ENCODE measurements around the gene OTUD1. TPM values are rescaled to one million over a fixed set of nuclear protein-coding genes. Genes with fewer than 3 reads are reported as not detected.

Gene OTUD1
- total and polyA plus RNA-seq, 2 donors (not counting 1 experiment from before 2014, with no cell fraction given) = 3.7 to 6.8 TPM

DNA sequence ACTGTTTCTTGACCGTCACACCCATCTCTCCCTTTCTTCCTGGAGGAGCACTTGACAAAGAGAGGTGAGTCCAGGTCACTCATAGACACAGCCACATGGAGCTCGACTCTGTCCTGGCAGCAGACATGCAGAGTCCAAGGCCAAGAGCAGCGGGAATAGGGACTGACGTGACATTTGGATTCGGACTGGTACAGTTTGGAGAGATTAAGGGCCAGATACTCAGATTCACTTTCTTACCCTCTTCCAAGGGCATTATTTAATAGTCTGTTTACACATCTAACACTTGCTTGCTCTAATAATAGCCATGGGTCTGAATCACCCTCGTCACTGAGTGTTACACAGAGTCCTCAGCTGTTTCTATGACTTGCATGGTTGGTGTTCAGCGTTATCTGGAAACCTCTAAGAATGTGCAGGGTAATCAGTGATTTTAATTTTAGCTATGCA, 39.2 kb upstream of the OTUD1 start:
- TF ChIP-seq, protein P1, sequence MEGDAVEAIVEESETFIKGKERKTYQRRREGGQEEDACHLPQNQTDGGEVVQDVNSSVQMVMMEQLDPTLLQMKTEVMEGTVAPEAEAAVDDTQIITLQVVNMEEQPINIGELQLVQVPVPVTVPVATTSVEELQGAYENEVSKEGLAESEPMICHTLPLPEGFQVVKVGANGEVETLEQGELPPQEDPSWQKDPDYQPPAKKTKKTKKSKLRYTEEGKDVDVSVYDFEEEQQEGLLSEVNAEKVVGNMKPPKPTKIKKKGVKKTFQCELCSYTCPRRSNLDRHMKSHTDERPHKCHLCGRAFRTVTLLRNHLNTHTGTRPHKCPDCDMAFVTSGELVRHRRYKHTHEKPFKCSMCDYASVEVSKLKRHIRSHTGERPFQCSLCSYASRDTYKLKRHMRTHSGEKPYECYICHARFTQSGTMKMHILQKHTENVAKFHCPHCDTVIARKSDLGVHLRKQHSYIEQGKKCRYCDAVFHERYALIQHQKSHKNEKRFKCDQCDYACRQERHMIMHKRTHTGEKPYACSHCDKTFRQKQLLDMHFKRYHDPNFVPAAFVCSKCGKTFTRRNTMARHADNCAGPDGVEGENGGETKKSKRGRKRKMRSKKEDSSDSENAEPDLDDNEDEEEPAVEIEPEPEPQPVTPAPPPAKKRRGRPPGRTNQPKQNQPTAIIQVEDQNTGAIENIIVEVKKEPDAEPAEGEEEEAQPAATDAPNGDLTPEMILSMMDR (conservative IDR thresholded peaks at IDR 0.05 in 1 of 2, IDR thresholded peaks at IDR 0.05 in 1 of 2; ENCODE audit: low read depth in 1 of 2, low read length in 2 of 2) = no peak
- TF ChIP-seq EZH2 (IDR thresholded peaks at IDR 0.05; ENCODE audit: low read length, missing control alignments) = no peak
- Histone ChIP-seq H3K9me3 (ENCODE audit: control insufficient read depth, insufficient read depth, low read depth, low read length) (no peaks in the 10 kb centered on the region), H4K20me1 (ENCODE audit: control insufficient read depth, extremely low read depth, insufficient read depth, low read length) (no peaks in the 10 kb centered on the region), H3K79me2 (ENCODE audit: control insufficient read depth, insufficient read depth, low read length) (no peaks in the 10 kb centered on the region), H2AFZ (ENCODE audit: low read length) (no peak overlapping the region), H3K9ac (ENCODE audit: insufficient read depth, low read length) (no peak overlapping the region), H3K4me1 (ENCODE audit: control insufficient read depth, extremely low read depth, insufficient read depth, low read length) (peaks cover 2% of the 10 kb centered on the region), H3K27me3 (ENCODE audit: control insufficient read depth, insufficient read depth, low read length) (no peaks in the 10 kb centered on the region), H3K4me3 (replicated peaks in 1 of 4; ENCODE audit: control extremely low read depth in 1 of 4, insufficient read depth in 1 of 4, low read depth in 3 of 4, low read length in 4 of 4) (no peak overlapping the region), H3K36me3 (ENCODE audit: control insufficient read depth, insufficient read depth, low read length) (no peaks in the 10 kb centered on the region), H3K27ac (ENCODE audit: insufficient read depth, low read length) (no peak overlapping the region), H3K4me2 (ENCODE audit: extremely low read depth, insufficient read depth, low read length) (peak overlapping the region; percentile 76)
- peak; percentile 85 to 91 for DNase-seq (ENCODE audit: low read depth in 2 of 2)

DNA sequence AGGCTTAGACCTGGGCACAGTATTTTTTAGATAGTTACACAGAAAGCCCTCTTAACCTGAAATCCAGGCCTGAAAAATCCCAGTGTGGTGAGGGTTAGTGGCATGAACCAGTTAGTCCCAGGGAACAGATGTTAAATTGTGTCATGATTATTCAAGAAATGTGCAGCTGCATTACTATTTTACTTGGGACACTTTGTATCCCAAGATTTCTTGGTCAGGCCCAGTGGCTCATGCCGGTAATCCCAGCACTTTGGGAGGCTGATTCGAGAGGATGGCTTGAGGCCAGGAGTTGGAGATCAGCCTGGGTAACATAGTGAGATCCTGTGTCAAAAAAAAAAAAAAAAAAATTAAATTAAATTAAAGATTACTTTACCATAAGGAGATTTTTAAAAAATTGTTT, 36.0 kb upstream of the OTUD1 start:
- Histone ChIP-seq H3K4me2 (ENCODE audit: extremely low read depth, insufficient read depth, low read length) (no peak overlapping the region), H3K9me3 (ENCODE audit: control insufficient read depth, insufficient read depth, low read depth, low read length) (no peaks in the 10 kb centered on the region), H3K79me2 (ENCODE audit: control insufficient read depth, insufficient read depth, low read length) (no peaks in the 10 kb centered on the region), H3K36me3 (ENCODE audit: control insufficient read depth, insufficient read depth, low read length) (no peaks in the 10 kb centered on the region), H3K27me3 (ENCODE audit: control insufficient read depth, insufficient read depth, low read length) (no peaks in the 10 kb centered on the region), H3K4me1 (ENCODE audit: control insufficient read depth, extremely low read depth, insufficient read depth, low read length) (peaks cover 2% of the 10 kb centered on the region), H3K27ac (ENCODE audit: insufficient read depth, low read length) (no peak overlapping the region), H2AFZ (ENCODE audit: low read length) (no peak overlapping the region), H3K4me3 (replicated peaks in 1 of 4; ENCODE audit: control extremely low read depth in 1 of 4, insufficient read depth in 1 of 4, low read depth in 3 of 4, low read length in 4 of 4) (no peak overlapping the region), H3K9ac (ENCODE audit: insufficient read depth, low read length) (no peak overlapping the region), H4K20me1 (ENCODE audit: control insufficient read depth, extremely low read depth, insufficient read depth, low read length) (no peaks in the 10 kb centered on the region)
- TF ChIP-seq EZH2 (IDR thresholded peaks at IDR 0.05; ENCODE audit: low read length, missing control alignments) = no peak
- TF ChIP-seq, protein P1 (conservative IDR thresholded peaks at IDR 0.05 in 1 of 2, IDR thresholded peaks at IDR 0.05 in 1 of 2; ENCODE audit: low read depth in 1 of 2, low read length in 2 of 2) = no peak
- DNase-seq (ENCODE audit: low read depth in 2 of 2) = no peak

DNA sequence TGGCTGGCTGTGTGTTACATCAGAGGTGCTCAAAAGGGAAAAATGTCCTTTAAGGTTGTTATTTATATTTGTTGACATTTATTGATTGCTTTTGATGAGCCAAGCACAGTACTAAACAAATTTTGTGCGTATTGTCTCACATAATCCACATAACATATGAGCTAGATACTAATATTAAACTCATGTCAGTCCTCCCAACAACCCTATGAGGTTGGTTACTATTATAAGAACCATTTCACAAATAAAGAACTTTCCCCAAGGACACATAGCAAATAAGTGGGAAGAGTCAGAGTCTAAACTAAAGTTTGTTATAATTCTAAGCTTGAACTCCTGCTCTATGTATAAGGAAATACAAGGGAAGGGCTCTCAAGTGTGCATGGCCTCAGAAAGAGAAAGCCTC, 35.6 kb upstream of the OTUD1 start:
- H3K27ac ChIP-seq (ENCODE audit: insufficient read depth, low read length) = no peak overlapping the region
- H3K36me3 ChIP-seq (ENCODE audit: control insufficient read depth, insufficient read depth, low read length) = no peaks in the 10 kb centered on the region
- no peak overlapping the region for H3K4me2 ChIP-seq (ENCODE audit: extremely low read depth, insufficient read depth, low read length)
- no peaks in the 10 kb centered on the region for H3K27me3 ChIP-seq (ENCODE audit: control insufficient read depth, insufficient read depth, low read length)
- H2AFZ ChIP-seq (ENCODE audit: low read length) = no peak overlapping the region
- no peak overlapping the region for H3K9ac ChIP-seq (ENCODE audit: insufficient read depth, low read length)
- TF ChIP-seq EZH2 (IDR thresholded peaks at IDR 0.05; ENCODE audit: low read length, missing control alignments) = no peak
- TF ChIP-seq, protein P1 (conservative IDR thresholded peaks at IDR 0.05 in 1 of 2, IDR thresholded peaks at IDR 0.05 in 1 of 2; ENCODE audit: low read depth in 1 of 2, low read length in 2 of 2) = no peak
- no peak for DNase-seq (ENCODE audit: low read depth in 2 of 2)
- peaks cover 2% of the 10 kb centered on the region for H3K4me1 ChIP-seq (ENCODE audit: control insufficient read depth, extremely low read depth, insufficient read depth, low read length)
- no peaks in the 10 kb centered on the region for H4K20me1 ChIP-seq (ENCODE audit: control insufficient read depth, extremely low read depth, insufficient read depth, low read length)
- H3K9me3 ChIP-seq (ENCODE audit: control insufficient read depth, insufficient read depth, low read depth, low read length) = no peaks in the 10 kb centered on the region
- H3K79me2 ChIP-seq (ENCODE audit: control insufficient read depth, insufficient read depth, low read length) = no peaks in the 10 kb centered on the region
- no peak overlapping the region for H3K4me3 ChIP-seq (replicated peaks in 1 of 4; ENCODE audit: control extremely low read depth in 1 of 4, insufficient read depth in 1 of 4, low read depth in 3 of 4, low read length in 4 of 4)

All from fibroblast of lung (primary cell).